ENCODE data around the gene OSBPL8. TPM values are rescaled to one million over a fixed set of nuclear protein-coding genes. Genes with fewer than 3 reads are reported as not detected.

Gene OSBPL8
- total RNA-seq, 1 experiment from 2014 or later = 71.1 TPM

DNA sequence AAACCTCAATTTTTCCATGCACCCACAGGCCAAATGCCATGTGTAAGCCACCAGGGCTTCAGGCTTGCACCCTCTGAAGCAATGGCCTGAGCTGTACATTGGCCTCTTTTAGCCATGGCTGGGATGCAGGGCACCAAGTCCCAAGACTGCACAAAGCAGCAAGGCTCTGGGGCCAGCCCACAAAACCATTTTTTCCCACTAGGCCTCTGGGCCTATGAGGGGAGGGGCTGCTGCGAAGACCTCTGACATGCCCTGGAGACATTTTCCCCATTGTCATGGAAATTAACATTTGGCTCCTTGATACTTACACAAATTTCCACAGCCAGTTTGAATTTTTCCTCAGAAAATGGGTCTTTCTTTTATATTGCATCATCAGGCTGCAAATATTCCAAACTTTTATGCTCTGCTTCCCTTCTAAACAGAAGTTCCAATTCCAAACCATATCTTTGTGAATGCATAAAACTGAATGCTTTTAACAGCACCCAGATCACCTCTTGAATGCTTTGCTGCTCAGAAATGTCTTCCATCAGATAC is 14.3 kb upstream of the OSBPL8 start:
- ChIA-PET CTCF (interaction anchor here (1.3 kb wide), 1 partner anchor 13 kb away, joined by 3 read pairs; no protein-coding TSS in a partner anchor), POLR2A (no interaction called here)
- Mint-ChIP-seq H3K27me3 (ENCODE audit: insufficient read depth, unreplicated experiment) (no peaks in the 10 kb centered on the region), H3K9me3 (ENCODE audit: unreplicated experiment) (peaks cover 7% of the 10 kb centered on the region), H3K4me1 (ENCODE audit: insufficient read depth, unreplicated experiment) (no peaks in the 10 kb centered on the region), H3K27ac (ENCODE audit: low read depth, unreplicated experiment) (no peak overlapping the region), H3K4me3 (ENCODE audit: unreplicated experiment) (no peak overlapping the region), H3K36me3 (ENCODE audit: insufficient read depth, unreplicated experiment) (peaks cover 5% of the 10 kb centered on the region)
- TF ChIP-seq, protein P1, sequence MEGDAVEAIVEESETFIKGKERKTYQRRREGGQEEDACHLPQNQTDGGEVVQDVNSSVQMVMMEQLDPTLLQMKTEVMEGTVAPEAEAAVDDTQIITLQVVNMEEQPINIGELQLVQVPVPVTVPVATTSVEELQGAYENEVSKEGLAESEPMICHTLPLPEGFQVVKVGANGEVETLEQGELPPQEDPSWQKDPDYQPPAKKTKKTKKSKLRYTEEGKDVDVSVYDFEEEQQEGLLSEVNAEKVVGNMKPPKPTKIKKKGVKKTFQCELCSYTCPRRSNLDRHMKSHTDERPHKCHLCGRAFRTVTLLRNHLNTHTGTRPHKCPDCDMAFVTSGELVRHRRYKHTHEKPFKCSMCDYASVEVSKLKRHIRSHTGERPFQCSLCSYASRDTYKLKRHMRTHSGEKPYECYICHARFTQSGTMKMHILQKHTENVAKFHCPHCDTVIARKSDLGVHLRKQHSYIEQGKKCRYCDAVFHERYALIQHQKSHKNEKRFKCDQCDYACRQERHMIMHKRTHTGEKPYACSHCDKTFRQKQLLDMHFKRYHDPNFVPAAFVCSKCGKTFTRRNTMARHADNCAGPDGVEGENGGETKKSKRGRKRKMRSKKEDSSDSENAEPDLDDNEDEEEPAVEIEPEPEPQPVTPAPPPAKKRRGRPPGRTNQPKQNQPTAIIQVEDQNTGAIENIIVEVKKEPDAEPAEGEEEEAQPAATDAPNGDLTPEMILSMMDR (IDR thresholded peaks at IDR 0.05; ENCODE audit: unreplicated experiment) = no peak
- intact Hi-C loops (cut with micrococcal nuclease) = no loop called here
- BruUV-seq (replicated peaks) = no TSS peak
- DNase-seq (ENCODE audit: unreplicated experiment) = no peak

GRCh38 chr12:76571256-76571655 is 11.7 kb upstream of the OSBPL8 start:
- no peaks in the 10 kb centered on the region for H3K4me1 Mint-ChIP-seq (ENCODE audit: insufficient read depth, unreplicated experiment)
- TF ChIP-seq, protein P1 (IDR thresholded peaks at IDR 0.05; ENCODE audit: unreplicated experiment) = no peak
- ChIA-PET POLR2A (interaction anchor here (1.0 to 2.0 kb wide), 2 partner anchors 12 to 15 kb away, joined by 3 to 5 read pairs; no protein-coding TSS in a partner anchor), CTCF (interaction anchor here (1.1 to 2.3 kb wide), 2 partner anchors 9 to 16 kb away, joined by 3 to 12 read pairs; no protein-coding TSS in a partner anchor)
- H3K27me3 Mint-ChIP-seq (ENCODE audit: insufficient read depth, unreplicated experiment) = no peaks in the 10 kb centered on the region
- H3K36me3 Mint-ChIP-seq (ENCODE audit: insufficient read depth, unreplicated experiment) = peaks cover 5% of the 10 kb centered on the region
- intact Hi-C loops (cut with micrococcal nuclease) = no loop called here
- peaks cover 7% of the 10 kb centered on the region for H3K9me3 Mint-ChIP-seq (ENCODE audit: unreplicated experiment)
- no peak for DNase-seq (ENCODE audit: unreplicated experiment)
- H3K27ac Mint-ChIP-seq (ENCODE audit: low read depth, unreplicated experiment) = no peak overlapping the region
- H3K4me3 Mint-ChIP-seq (ENCODE audit: unreplicated experiment) = no peak overlapping the region
- BruUV-seq (replicated peaks) = no TSS peak

DNA sequence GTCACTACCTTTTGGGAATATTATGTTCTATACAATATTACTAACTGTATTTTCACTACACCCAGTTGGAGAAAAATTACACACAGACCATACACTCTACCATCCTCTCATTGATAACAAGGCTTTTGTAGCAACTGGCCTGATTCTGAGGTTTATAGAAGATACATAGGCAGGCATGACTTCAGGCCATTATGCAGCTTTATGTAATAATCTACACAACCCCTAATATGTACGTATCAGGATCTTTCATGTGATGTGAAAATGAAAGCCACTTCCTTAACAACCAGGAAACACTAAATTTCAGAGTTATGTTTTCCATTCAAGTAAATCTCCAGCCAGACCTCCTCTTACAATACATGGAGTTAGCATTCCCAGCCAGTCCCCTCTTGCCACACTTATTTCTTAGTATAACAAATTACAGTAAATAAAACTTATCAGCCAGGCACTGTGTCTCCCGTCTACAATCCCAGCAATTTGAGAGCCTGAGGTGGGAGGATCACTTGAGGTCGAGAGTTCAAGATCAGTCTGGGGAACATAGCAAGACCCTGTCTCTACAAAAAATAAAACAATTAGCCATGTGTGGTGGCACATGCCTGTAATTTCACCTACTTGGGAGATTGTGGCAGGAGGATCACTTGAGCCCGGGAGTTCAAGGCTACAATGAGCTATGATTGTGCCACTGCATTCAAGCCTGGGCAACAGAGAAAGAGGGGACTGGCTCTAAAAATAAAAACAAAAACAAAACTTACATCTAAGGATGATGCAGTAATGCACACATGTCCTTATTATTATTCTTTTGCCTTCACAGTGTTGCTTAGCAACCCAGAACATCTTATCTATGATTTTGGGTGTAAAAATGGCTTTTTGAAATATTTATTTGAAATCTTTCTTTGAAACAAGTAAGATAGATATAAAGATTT is 10.4 kb upstream of the OSBPL8 start:
- H3K27ac Mint-ChIP-seq (ENCODE audit: low read depth, unreplicated experiment) = no peak overlapping the region
- TF ChIP-seq, protein P1 (IDR thresholded peaks at IDR 0.05; ENCODE audit: unreplicated experiment) = no peak
- no peaks in the 10 kb centered on the region for H3K27me3 Mint-ChIP-seq (ENCODE audit: insufficient read depth, unreplicated experiment)
- DNase-seq (ENCODE audit: unreplicated experiment) = no peak
- intact Hi-C loops (cut with micrococcal nuclease) = no loop called here
- POLR2A ChIA-PET = interaction anchor here (2.0 kb wide), 1 partner anchor 11 kb away, joined by 5 read pairs; no protein-coding TSS in a partner anchor
- peaks cover 7% of the 10 kb centered on the region for H3K9me3 Mint-ChIP-seq (ENCODE audit: unreplicated experiment)
- no peak overlapping the region for H3K4me3 Mint-ChIP-seq (ENCODE audit: unreplicated experiment)
- peaks cover 5% of the 10 kb centered on the region for H3K36me3 Mint-ChIP-seq (ENCODE audit: insufficient read depth, unreplicated experiment)
- CTCF ChIA-PET = interaction anchor here (2.3 kb wide), 1 partner anchor 17 kb away, joined by 12 read pairs; no protein-coding TSS in a partner anchor
- BruUV-seq (replicated peaks) = no TSS peak
- H3K4me1 Mint-ChIP-seq (ENCODE audit: insufficient read depth, unreplicated experiment) = no peaks in the 10 kb centered on the region

GRCh38 chr12:76568888-76569551 is 9.4 kb upstream of the OSBPL8 start:
- POLR2A ChIA-PET = interaction anchor here (0.7 kb wide), 1 partner anchor 82 kb away, joined by 3 read pairs; no protein-coding TSS in a partner anchor
- Mint-ChIP-seq H3K4me3 (ENCODE audit: unreplicated experiment) (no peak overlapping the region), H3K9me3 (ENCODE audit: unreplicated experiment) (peaks cover under 1% of the 10 kb centered on the region), H3K4me1 (ENCODE audit: insufficient read depth, unreplicated experiment) (no peaks in the 10 kb centered on the region), H3K27me3 (ENCODE audit: insufficient read depth, unreplicated experiment) (no peaks in the 10 kb centered on the region), H3K27ac (ENCODE audit: low read depth, unreplicated experiment) (no peak overlapping the region), H3K36me3 (ENCODE audit: insufficient read depth, unreplicated experiment) (no peaks in the 10 kb centered on the region)
- no TSS peak for BruUV-seq (replicated peaks)
- TF ChIP-seq, protein P1 (IDR thresholded peaks at IDR 0.05; ENCODE audit: unreplicated experiment) = no peak
- intact Hi-C loops (cut with micrococcal nuclease) = no loop called here
- DNase-seq (ENCODE audit: unreplicated experiment) = no peak
- CTCF ChIA-PET = no interaction called here
